H1 (cell line): ENCODE results near the gene CDHR2. TPM values are rescaled to one million over a fixed set of nuclear protein-coding genes. Genes with fewer than 3 reads are reported as not detected.

ENCODE experiments used
- CTCF ChIA-PET: fragments of 300-600 bp; sonication (Branson Sonifier 250); formaldehyde crosslinking; loops from one replicate; lab custom pipeline; 2021; ENCODE audit not compliant: partially characterized antibody; lab: Charles Lee
- POLR2A ChIA-PET: fragments of 300-600 bp; sonication (Branson Sonifier 250); formaldehyde crosslinking; loops from one replicate; lab custom pipeline; 2021; ENCODE audit warnings: inconsistent platforms; ENCODE audit not compliant: partially characterized antibody; lab: Charles Lee
- DNase-seq, 2 experiments: peaks; one replicate each; pipeline versions ENCODE4 v3.0.0 to v3.0.0-alpha.2; 2010 to 2022; ENCODE audit warnings: low spot score in 2 of 2, low read depth in 1 of 2, mixed read lengths in 1 of 2
- FAIRE-seq: peaks from 2 replicates; lab custom pipeline; 2011; peaks lifted over from hg19 to GRCh38; lab: Jason Lieb, UNC
- H2AFZ ChIP-seq: 2 replicates; pipeline ENCODE4 v1.8.1; 2012; ENCODE audit warnings: low read length, inconsistent platforms
- H2AK5ac ChIP-seq: 2 replicates; pipeline ENCODE4 v1.6.1; 2013; ENCODE audit warnings: low read depth, low read length
- H2BK120ac ChIP-seq: replicated peaks from 2 replicates; pipeline ENCODE3; 2013; ENCODE audit warnings: low read depth, low read length, inconsistent platforms
- H2BK12ac ChIP-seq: 2 replicates; pipeline ENCODE4 v1.6.1; 2013; ENCODE audit warnings: low read depth, low read length
- H2BK15ac ChIP-seq: 2 replicates; pipeline ENCODE4 v1.6.1; 2013; ENCODE audit warnings: low read length
- H2BK20ac ChIP-seq: 2 replicates; pipeline ENCODE4 v1.6.1; 2013; ENCODE audit warnings: low read length
- H2BK5ac ChIP-seq: 2 replicates; pipeline ENCODE4 v1.6.1; 2013; ENCODE audit warnings: low read depth, low read length
- H3K14ac ChIP-seq: 2 replicates; pipeline ENCODE4 v1.6.1; 2013; ENCODE audit warnings: inconsistent platforms; ENCODE audit not compliant: insufficient read length
- H3K18ac ChIP-seq: 2 replicates; pipeline ENCODE4 v1.6.1; 2013; ENCODE audit warnings: low read length; ENCODE audit errors: extremely low read depth
- H3K23ac ChIP-seq: 2 replicates; pipeline ENCODE4 v1.6.1; 2013; ENCODE audit warnings: inconsistent platforms; ENCODE audit not compliant: insufficient read length
- H3K23me2 ChIP-seq: 2 replicates; pipeline ENCODE4 v1.6.1; 2013; ENCODE audit warnings: low read depth, low read length
- H3K27ac ChIP-seq: 2 replicates; pipeline ENCODE4 v1.6.1; 2011; ENCODE audit warnings: low read depth, low read length, inconsistent platforms
- H3K27me3 ChIP-seq, 4 experiments: replicated peaks in 1 of 4; 1 replicate in 1 of 4; 2 replicates in 3 of 4; pipeline versions ENCODE4 v1.6.1 to v1.8.1; 2011 to 2013; ENCODE audit warnings: low read length in 3 of 4, mild to moderate bottlenecking in 3 of 4, inconsistent platforms in 2 of 4, mixed read lengths in 2 of 4, moderate library complexity in 1 of 4; ENCODE audit not compliant: control insufficient read depth in 3 of 4, insufficient read depth in 3 of 4; ENCODE audit errors: extremely low read depth in 1 of 4
- H3K36me3 ChIP-seq, 4 experiments: 2 replicates each; pipeline versions ENCODE4 v1.6.1 to v1.8.1; 2011 to 2013; ENCODE audit warnings: mild to moderate bottlenecking in 4 of 4, low read length in 3 of 4, moderate library complexity in 2 of 4, control low read depth in 1 of 4, inconsistent platforms in 1 of 4; ENCODE audit not compliant: insufficient read depth in 4 of 4, control insufficient read depth in 2 of 4
- H3K4ac ChIP-seq: replicated peaks from 2 replicates; pipeline ENCODE3; 2013; ENCODE audit warnings: low read length, low read depth, mixed read lengths, inconsistent platforms; ENCODE audit not compliant: insufficient read length
- H3K4me1 ChIP-seq, 4 experiments: replicated peaks in 1 of 4; 1 replicate in 1 of 4; 2 replicates in 3 of 4; pipeline versions ENCODE4 v1.6.1 to v1.8.1; 2011 to 2013; ENCODE audit warnings: low read length in 3 of 4, inconsistent platforms in 2 of 4, mixed read lengths in 1 of 4; ENCODE audit not compliant: insufficient read depth in 4 of 4, control insufficient read depth in 3 of 4
- H3K4me2 ChIP-seq, 2 experiments: 2 replicates each; pipeline versions ENCODE4 v1.6.1 to v1.8.1; 2011 to 2013; ENCODE audit warnings: low read depth in 2 of 2, low read length in 2 of 2, control low read depth in 1 of 2, inconsistent platforms in 1 of 2, mild to moderate bottlenecking in 1 of 2; ENCODE audit not compliant: insufficient read depth in 1 of 2
- H3K4me3 ChIP-seq, 4 experiments: fragments of 200-600, 300-600 bp in 1 of 4; sonication (generic), shearing (Covaris generic), sonication (Bioruptor Twin) in 1 of 4; 2 replicates each; pipeline versions ENCODE4 v1.5.1 to v1.8.1; 2011 to 2016; ENCODE audit warnings: low read length in 4 of 4, low read depth in 3 of 4, control low read depth in 2 of 4, inconsistent platforms in 2 of 4, mild to moderate bottlenecking in 2 of 4, mixed read lengths in 1 of 4, moderate library complexity in 1 of 4; ENCODE audit not compliant: insufficient read depth in 2 of 4; ENCODE audit errors: extremely low read depth in 1 of 4
- H3K56ac ChIP-seq: replicated peaks from 2 replicates; pipeline ENCODE3; 2013; ENCODE audit warnings: low read depth, mild to moderate bottlenecking, mixed read lengths, low read length, inconsistent platforms; ENCODE audit not compliant: insufficient read length
- H3K79me1 ChIP-seq: 2 replicates; pipeline ENCODE4 v1.6.1; 2013; ENCODE audit warnings: low read depth, low read length, control low read depth
- H3K79me2 ChIP-seq, 2 experiments: 2 replicates each; pipeline versions ENCODE4 v1.6.1 to v1.8.1; 2012 to 2013; ENCODE audit warnings: low read length in 2 of 2, mild to moderate bottlenecking in 2 of 2, inconsistent platforms in 1 of 2; ENCODE audit not compliant: insufficient read depth in 2 of 2, control insufficient read depth in 1 of 2
- H3K9ac ChIP-seq, 4 experiments: replicated peaks in 1 of 4; 1 replicate in 1 of 4; 2 replicates in 3 of 4; pipeline versions ENCODE4 v1.6.1 to v1.8.1; 2011 to 2013; ENCODE audit warnings: low read depth in 3 of 4, low read length in 3 of 4, control low read depth in 2 of 4, mild to moderate bottlenecking in 2 of 4, moderate library complexity in 2 of 4, inconsistent platforms in 1 of 4; ENCODE audit errors: extremely low read depth in 1 of 4
- H3K9me3 ChIP-seq, 2 experiments: 2 replicates each; pipeline versions ENCODE4 v1.6.1 to v1.8.1; 2012 to 2013; ENCODE audit warnings: mild to moderate bottlenecking in 2 of 2, moderate library complexity in 2 of 2, control low read depth in 1 of 2, inconsistent platforms in 1 of 2, low read depth in 1 of 2, low read length in 1 of 2, mixed read lengths in 1 of 2; ENCODE audit not compliant: insufficient read depth in 2 of 2
- H4K20me1 ChIP-seq, 2 experiments: replicated peaks in 1 of 2; 2 replicates each; pipeline versions ENCODE3 to v1.8.1; 2011 to 2013; ENCODE audit warnings: inconsistent platforms in 2 of 2, low read length in 2 of 2, mild to moderate bottlenecking in 1 of 2; ENCODE audit not compliant: insufficient read depth in 2 of 2, control insufficient read depth in 1 of 2
- H4K5ac ChIP-seq: 2 replicates; pipeline ENCODE4 v1.6.1; 2013; ENCODE audit warnings: low read length, low read depth, mixed read lengths, inconsistent platforms; ENCODE audit not compliant: insufficient read length
- H4K8ac ChIP-seq: 2 replicates; pipeline ENCODE4 v1.8.0; 2013; ENCODE audit warnings: mild to moderate bottlenecking, moderate library complexity, low read length, inconsistent platforms; ENCODE audit not compliant: insufficient read depth; ENCODE audit errors: extremely low read depth
- H4K91ac ChIP-seq: replicated peaks from 2 replicates; pipeline ENCODE3; 2013; ENCODE audit warnings: low read length, mixed read lengths, inconsistent platforms; ENCODE audit not compliant: insufficient read length
- ATF2 ChIP-seq: IDR thresholded peaks from 2 replicates; pipeline ENCODE4 v1.6.1; 2012; ENCODE audit warnings: low read length, inconsistent platforms
- CHD2 ChIP-seq: IDR thresholded peaks from 2 replicates; pipeline ENCODE4 v1.6.1; 2012; ENCODE audit warnings: low read length, improper control_type of control experiment
- FOSL1 ChIP-seq: IDR thresholded peaks from 2 replicates; pipeline ENCODE4 v1.6.1; 2011; ENCODE audit warnings: mild to moderate bottlenecking, low read depth, low read length, moderate library complexity; ENCODE audit not compliant: insufficient read depth
- JUN ChIP-seq: IDR thresholded peaks from 2 replicates; pipeline ENCODE4 v1.6.1; 2011; ENCODE audit warnings: low read depth, mild to moderate bottlenecking, improper control_type of control experiment, low read length
- TAF7 ChIP-seq: optimal IDR thresholded peaks from 2 replicates; pipeline ENCODE3; 2011; ENCODE audit warnings: low read depth, mild to moderate bottlenecking, inconsistent platforms, low read length, moderate library complexity, borderline replicate concordance
- WGBS, 2 experiments: shearing (Covaris generic) in 1 of 2; methylation state at CpG; one replicate each; pipeline versions ENCODE4 v1.1.6 to v1.1.7; 2013 to 2015; ENCODE audit warnings: low lambda C conversion rate in 2 of 2, mixed read lengths in 2 of 2, inconsistent platforms in 1 of 2, low coverage in 1 of 2, missing lambda C conversion rate in 1 of 2; ENCODE audit not compliant: insufficient replicate concordance in 2 of 2, insufficient coverage in 1 of 2, insufficient read length in 1 of 2; ENCODE audit errors: extremely low coverage in 1 of 2, missing lambda C conversion rate in 1 of 2; 5-methylcytosine and 5-hydroxymethylcytosine counted together
- polyA plus RNA-seq, 7 experiments: library from polyadenylated mRNA; depleted of rRNA in 3 of 7; stranded (reverse) in 5 of 7; unstranded in 2 of 7; fragments of >200 nt in 5 of 7; fragments of 200-250 nt in 2 of 7; gene quantifications; 1 replicate in 5 of 7; 2 replicates in 1 of 7; 4 replicates in 1 of 7; pipeline versions ENCODE4 v1.2.1 to v1.2.3, GENCODE V29; 2011 to 2013; ENCODE audit warnings: missing spikeins in 2 of 7, mixed read lengths in 2 of 7
- total RNA-seq: library from RNA; stranded (reverse); fragmentation: NEBNext Ultra II Directional; extraction: Animal tissue kit (Norgen Biotek cat#: 25700); gene quantifications from 2 replicates; pipeline ENCODE4 v1.2.1, GENCODE V29; 2021

Gene CDHR2
- total and polyA plus RNA-seq, 2 of the 8 experiments (the other 6 are each of a cell fraction or from before 2014, with no cell fraction given) = 0.02 to 0.43 TPM

GRCh38 chr5:176575488-176576422, 26.6 kb downstream of the CDHR2 start:
- Histone ChIP-seq H3K18ac (no peak overlapping the region), H3K4me1 (peaks cover 0 to 2% (median under 1%) of the 10 kb centered on the region in 4 experiments; a peak in 1 of 7 replicates), H4K91ac (no peak overlapping the region), H4K5ac (no peak overlapping the region), H2BK12ac (no peak overlapping the region), H3K79me2 (no peaks in the 10 kb centered on the region), H2BK5ac (no peak overlapping the region), H3K9me3 (no peaks in the 10 kb centered on the region), H2BK20ac (no peak overlapping the region), H4K20me1 (no peaks in the 10 kb centered on the region), H3K9ac (no peak overlapping the region), H3K4me2 (no peak overlapping the region), H2AFZ (no peak overlapping the region), H3K27me3 (peaks cover 0 to 2% (median 0%) of the 10 kb centered on the region in 4 experiments; a peak in 2 of 7 replicates), H3K4me3 (no peak overlapping the region), H3K4ac (no peak overlapping the region), H3K36me3 (no peaks in the 10 kb centered on the region), H2BK15ac (no peak overlapping the region), H3K56ac (no peak overlapping the region), H3K23me2 (no peaks in the 10 kb centered on the region), H3K14ac (no peak overlapping the region), H3K27ac (no peak overlapping the region), H3K23ac (no peak overlapping the region), H3K79me1 (no peaks in the 10 kb centered on the region), H2AK5ac (no peak overlapping the region), H2BK120ac (no peak overlapping the region), H4K8ac (peak overlapping the region; percentile 11; the same call in 1 of the 2 replicates)
- FAIRE-seq (no peak), DNase-seq (no peak)
- no peak for TF ChIP-seq TAF7
- TF ChIP-seq JUN = no peak
- TF ChIP-seq FOSL1 = no peak
- no peak for TF ChIP-seq ATF2
- TF ChIP-seq CHD2 = no peak
- POLR2A ChIA-PET = interaction anchor here (1.2 kb wide), 1 partner anchor 55 kb away, joined by 3 read pairs; the partner anchor contains the start of genes EIF4E1B and SNCB
- CTCF ChIA-PET = interaction anchor here (0.6 to 3.5 kb wide), 10 partner anchors 8 to 164 kb away, joined by 3 to 18 read pairs (median 3); no protein-coding TSS in a partner anchor
- WGBS, 2 experiments = 90% methylated on average over 30 of the region's 37 CpGs; no CpG with 5 or more reads in 1 of the 2 experiments
